ENCODE data around the gene NPAS3. TPM values are rescaled to one million over a fixed set of nuclear protein-coding genes. Genes with fewer than 3 reads are reported as not detected.
A peak's percentile ranks its signal among the peaks of the same experiment; 100 is the strongest.

Gene NPAS3
- polyA plus RNA-seq, 4 donors: 0.30 to 0.81 (median 0.62) TPM; not detected in 1

- FAIRE-seq: no peak
- no peaks in the 10 kb centered on the region for H3K27me3 ChIP-seq (ENCODE audit: control insufficient read depth in 3 of 3, insufficient read depth in 3 of 3, low read length in 3 of 3)
- peaks cover 0 to 12% (median 0%) of the 10 kb centered on the region in 3 donors for H3K4me1 ChIP-seq (ENCODE audit: control insufficient read depth in 3 of 3, insufficient read depth in 2 of 3, low read depth in 1 of 3, low read length in 2 of 3)
- no peak overlapping the region for H3K4me3 ChIP-seq (ENCODE audit: low read depth in 1 of 3, low read length in 3 of 3)
- H3K9me3 ChIP-seq (ENCODE audit: control insufficient read depth in 2 of 2, insufficient read depth in 1 of 2, low read depth in 1 of 2, low read length in 1 of 2): no peaks in the 10 kb centered on the region
- no peaks in the 10 kb centered on the region for H3K36me3 ChIP-seq (ENCODE audit: control insufficient read depth in 3 of 3, insufficient read depth in 2 of 3, low read depth in 1 of 3, low read length in 3 of 3)
- H3K27ac ChIP-seq (ENCODE audit: low read depth in 1 of 3, low read length in 2 of 3): no peak overlapping the region
- no peak for DNase-seq
- WGBS, 3 donors: 82 to 90% (median 87%) methylated on average over 11 of the region's 11 CpGs
These were observed 511.2 kb downstream of the NPAS3 start for GRCh38 chr14:33449703-33450395.

- no peak overlapping the region for H3K4me3 ChIP-seq (ENCODE audit: low read depth in 1 of 3, low read length in 3 of 3)
- 75 to 90% (median 89%) methylated on average over 2 of the region's 2 CpGs for WGBS, 3 donors
- H3K36me3 ChIP-seq (ENCODE audit: control insufficient read depth in 3 of 3, insufficient read depth in 2 of 3, low read depth in 1 of 3, low read length in 3 of 3): no peaks in the 10 kb centered on the region
- FAIRE-seq: no peak
- no peak for DNase-seq
- H3K9me3 ChIP-seq (ENCODE audit: control insufficient read depth in 2 of 2, insufficient read depth in 1 of 2, low read depth in 1 of 2, low read length in 1 of 2): no peaks in the 10 kb centered on the region
- no peak overlapping the region for H3K27ac ChIP-seq (ENCODE audit: low read depth in 1 of 3, low read length in 2 of 3)
- peaks cover 0 to 12% (median 0%) of the 10 kb centered on the region in 3 donors for H3K4me1 ChIP-seq (ENCODE audit: control insufficient read depth in 3 of 3, insufficient read depth in 2 of 3, low read depth in 1 of 3, low read length in 2 of 3)
- no peaks in the 10 kb centered on the region for H3K27me3 ChIP-seq (ENCODE audit: control insufficient read depth in 3 of 3, insufficient read depth in 3 of 3, low read length in 3 of 3)
These were observed 511.7 kb downstream of the NPAS3 start for GRCh38 chr14:33450416-33450815.

DNA sequence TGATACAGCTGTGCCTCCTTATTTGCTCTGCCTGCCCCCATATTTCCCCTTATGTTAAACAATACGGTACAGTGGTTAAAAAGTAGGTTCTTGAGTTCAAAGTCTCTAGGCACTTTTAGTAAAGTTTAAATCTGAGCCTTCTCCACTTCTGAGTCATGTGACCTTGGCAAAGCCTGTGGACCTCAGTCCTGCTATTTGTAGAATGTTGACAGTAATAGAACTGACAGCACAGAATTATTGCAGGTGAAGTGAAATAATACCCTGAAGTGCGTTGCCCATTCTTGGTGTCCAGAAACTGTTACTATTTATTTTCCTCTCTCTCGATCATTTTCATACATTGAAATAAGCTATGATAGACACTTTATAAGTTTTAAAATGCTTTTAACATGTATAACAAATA, 512.5 kb downstream of the NPAS3 start:
- no peaks in the 10 kb centered on the region for H3K9me3 ChIP-seq (ENCODE audit: control insufficient read depth in 2 of 2, insufficient read depth in 1 of 2, low read depth in 1 of 2, low read length in 1 of 2)
- H3K4me3 ChIP-seq (ENCODE audit: low read depth in 1 of 3, low read length in 3 of 3): no peak overlapping the region
- peaks cover 0 to 12% (median 0%) of the 10 kb centered on the region in 3 donors for H3K4me1 ChIP-seq (ENCODE audit: control insufficient read depth in 3 of 3, insufficient read depth in 2 of 3, low read depth in 1 of 3, low read length in 2 of 3)
- DNase-seq (no peak), FAIRE-seq (no peak)
- H3K27ac ChIP-seq (ENCODE audit: low read depth in 1 of 3, low read length in 2 of 3): no peak overlapping the region
- H3K27me3 ChIP-seq (ENCODE audit: control insufficient read depth in 3 of 3, insufficient read depth in 3 of 3, low read length in 3 of 3): no peaks in the 10 kb centered on the region
- 68 to 77% (median 71%) methylated on average over 3 of the region's 3 CpGs for WGBS, 3 donors
- no peaks in the 10 kb centered on the region for H3K36me3 ChIP-seq (ENCODE audit: control insufficient read depth in 3 of 3, insufficient read depth in 2 of 3, low read depth in 1 of 3, low read length in 3 of 3)

- WGBS, 3 donors: 89 to 99% (median 97%) methylated on average over 3 of the region's 3 CpGs
- peaks cover 0 to 12% (median 0%) of the 10 kb centered on the region in 3 donors for H3K4me1 ChIP-seq (ENCODE audit: control insufficient read depth in 3 of 3, insufficient read depth in 2 of 3, low read depth in 1 of 3, low read length in 2 of 3)
- H3K4me3 ChIP-seq (ENCODE audit: low read depth in 1 of 3, low read length in 3 of 3): no peak overlapping the region
- FAIRE-seq (no peak), DNase-seq (no peak)
- no peak overlapping the region for H3K27ac ChIP-seq (ENCODE audit: low read depth in 1 of 3, low read length in 2 of 3)
- no peaks in the 10 kb centered on the region for H3K27me3 ChIP-seq (ENCODE audit: control insufficient read depth in 3 of 3, insufficient read depth in 3 of 3, low read length in 3 of 3)
- no peaks in the 10 kb centered on the region for H3K9me3 ChIP-seq (ENCODE audit: control insufficient read depth in 2 of 2, insufficient read depth in 1 of 2, low read depth in 1 of 2, low read length in 1 of 2)
- H3K36me3 ChIP-seq (ENCODE audit: control insufficient read depth in 3 of 3, insufficient read depth in 2 of 3, low read depth in 1 of 3, low read length in 3 of 3): no peaks in the 10 kb centered on the region
These were observed 514.3 kb downstream of the NPAS3 start for GRCh38 chr14:33452995-33453394.

DNA sequence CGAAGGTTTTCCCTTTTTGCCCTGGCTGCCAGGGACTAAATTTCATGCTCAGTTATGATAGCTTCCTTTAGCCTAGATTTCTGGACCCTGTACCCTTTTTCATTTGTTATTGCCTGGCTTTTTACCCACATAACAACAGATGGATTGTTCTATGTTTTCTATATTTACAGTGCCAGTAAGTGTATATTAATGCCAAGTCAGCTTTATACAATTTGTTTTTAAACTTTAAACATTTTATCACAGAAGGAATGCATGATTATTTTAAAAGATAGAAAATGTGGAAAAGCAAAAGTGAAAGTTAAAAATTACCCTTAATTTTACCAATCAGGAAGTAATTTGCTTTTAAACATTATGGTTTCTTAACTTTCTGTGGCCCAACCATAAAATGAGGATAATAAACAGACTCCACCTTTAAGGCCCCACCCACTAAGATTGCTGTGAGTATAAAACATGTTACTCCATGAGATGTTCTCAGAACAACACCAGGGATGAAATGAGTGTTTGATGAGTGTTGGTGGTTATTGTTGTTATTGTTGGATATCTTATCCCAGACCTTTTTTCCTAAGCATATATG, 515.4 kb downstream of the NPAS3 start:
- peaks cover 0 to 12% (median 0%) of the 10 kb centered on the region in 3 donors for H3K4me1 ChIP-seq (ENCODE audit: control insufficient read depth in 3 of 3, insufficient read depth in 2 of 3, low read depth in 1 of 3, low read length in 2 of 3)
- DNase-seq (peak; percentile 58 to 73), FAIRE-seq (no peak)
- H3K27me3 ChIP-seq (ENCODE audit: control insufficient read depth in 3 of 3, insufficient read depth in 3 of 3, low read length in 3 of 3): no peaks in the 10 kb centered on the region
- WGBS, 3 donors: 4 to 20% (median 12%) methylated on average over 1 of the region's 1 CpG
- no peak overlapping the region for H3K4me3 ChIP-seq (ENCODE audit: low read depth in 1 of 3, low read length in 3 of 3)
- no peaks in the 10 kb centered on the region for H3K9me3 ChIP-seq (ENCODE audit: control insufficient read depth in 2 of 2, insufficient read depth in 1 of 2, low read depth in 1 of 2, low read length in 1 of 2)
- H3K36me3 ChIP-seq (ENCODE audit: control insufficient read depth in 3 of 3, insufficient read depth in 2 of 3, low read depth in 1 of 3, low read length in 3 of 3): no peaks in the 10 kb centered on the region
- peak overlapping the region in 1 of 3 donors; percentile 50 for H3K27ac ChIP-seq (ENCODE audit: low read depth in 1 of 3, low read length in 2 of 3)

- peaks cover 0 to 12% (median 0%) of the 10 kb centered on the region in 3 donors for H3K4me1 ChIP-seq (ENCODE audit: control insufficient read depth in 3 of 3, insufficient read depth in 2 of 3, low read depth in 1 of 3, low read length in 2 of 3)
- no peaks in the 10 kb centered on the region for H3K36me3 ChIP-seq (ENCODE audit: control insufficient read depth in 3 of 3, insufficient read depth in 2 of 3, low read depth in 1 of 3, low read length in 3 of 3)
- no peak overlapping the region for H3K27ac ChIP-seq (ENCODE audit: low read depth in 1 of 3, low read length in 2 of 3)
- FAIRE-seq (no peak), DNase-seq (no peak)
- H3K27me3 ChIP-seq (ENCODE audit: control insufficient read depth in 3 of 3, insufficient read depth in 3 of 3, low read length in 3 of 3): no peaks in the 10 kb centered on the region
- no peak overlapping the region for H3K4me3 ChIP-seq (ENCODE audit: low read depth in 1 of 3, low read length in 3 of 3)
- no peaks in the 10 kb centered on the region for H3K9me3 ChIP-seq (ENCODE audit: control insufficient read depth in 2 of 2, insufficient read depth in 1 of 2, low read depth in 1 of 2, low read length in 1 of 2)
- 72 to 81% (median 74%) methylated on average over 7 of the region's 7 CpGs for WGBS, 3 donors
These were observed 516.0 kb downstream of the NPAS3 start for GRCh38 chr14:33454707-33455106.

- no peak for FAIRE-seq
- WGBS, 3 donors: 78 to 89% (median 85%) methylated on average over 5 of the region's 5 CpGs
- Histone ChIP-seq H3K9me3 (ENCODE audit: control insufficient read depth in 2 of 2, insufficient read depth in 1 of 2, low read depth in 1 of 2, low read length in 1 of 2) (no peaks in the 10 kb centered on the region), H3K4me1 (ENCODE audit: control insufficient read depth in 3 of 3, insufficient read depth in 2 of 3, low read depth in 1 of 3, low read length in 2 of 3) (peaks cover 0 to 12% (median 0%) of the 10 kb centered on the region in 3 donors), H3K27me3 (ENCODE audit: control insufficient read depth in 3 of 3, insufficient read depth in 3 of 3, low read length in 3 of 3) (no peaks in the 10 kb centered on the region), H3K36me3 (ENCODE audit: control insufficient read depth in 3 of 3, insufficient read depth in 2 of 3, low read depth in 1 of 3, low read length in 3 of 3) (no peaks in the 10 kb centered on the region), H3K4me3 (ENCODE audit: low read depth in 1 of 3, low read length in 3 of 3) (no peak overlapping the region), H3K27ac (ENCODE audit: low read depth in 1 of 3, low read length in 2 of 3) (no peak overlapping the region)
- no peak for DNase-seq
These were observed 517.1 kb downstream of the NPAS3 start for GRCh38 chr14:33455654-33456345.

GRCh38 chr14:33457021-33457420, 518.3 kb downstream of the NPAS3 start:
- Histone ChIP-seq H3K27me3 (ENCODE audit: control insufficient read depth in 3 of 3, insufficient read depth in 3 of 3, low read length in 3 of 3) (no peaks in the 10 kb centered on the region), H3K27ac (ENCODE audit: low read depth in 1 of 3, low read length in 2 of 3) (no peak overlapping the region), H3K9me3 (ENCODE audit: control insufficient read depth in 2 of 2, insufficient read depth in 1 of 2, low read depth in 1 of 2, low read length in 1 of 2) (no peaks in the 10 kb centered on the region), H3K4me1 (ENCODE audit: control insufficient read depth in 3 of 3, insufficient read depth in 2 of 3, low read depth in 1 of 3, low read length in 2 of 3) (peaks cover 0 to 12% (median 0%) of the 10 kb centered on the region in 3 donors), H3K36me3 (ENCODE audit: control insufficient read depth in 3 of 3, insufficient read depth in 2 of 3, low read depth in 1 of 3, low read length in 3 of 3) (no peaks in the 10 kb centered on the region), H3K4me3 (ENCODE audit: low read depth in 1 of 3, low read length in 3 of 3) (no peak overlapping the region)
- FAIRE-seq (no peak), DNase-seq (no peak)
- WGBS, 3 donors: 35 to 81% (median 52%) methylated on average over 4 of the region's 4 CpGs
